HG03108 (cell line): ENCODE results near the gene CADM2.
"Not testable (repeated sequence)": the region's sequence is repeated elsewhere in the genome, so short reads cannot be mapped to it uniquely, and the experiment has no call there.

Experiments
- ATAC-seq: cut with Tn5 transposase; IDR thresholded peaks from one replicate; pipeline ENCODE4 v1.9.1; 2021; ENCODE audit warnings: moderate library complexity; ENCODE audit not compliant: unreplicated experiment

Gene CADM2

GRCh38 chr3:85890043-85890555, 931.3 kb downstream of the CADM2 start:
- ATAC-seq = no peak

DNA sequence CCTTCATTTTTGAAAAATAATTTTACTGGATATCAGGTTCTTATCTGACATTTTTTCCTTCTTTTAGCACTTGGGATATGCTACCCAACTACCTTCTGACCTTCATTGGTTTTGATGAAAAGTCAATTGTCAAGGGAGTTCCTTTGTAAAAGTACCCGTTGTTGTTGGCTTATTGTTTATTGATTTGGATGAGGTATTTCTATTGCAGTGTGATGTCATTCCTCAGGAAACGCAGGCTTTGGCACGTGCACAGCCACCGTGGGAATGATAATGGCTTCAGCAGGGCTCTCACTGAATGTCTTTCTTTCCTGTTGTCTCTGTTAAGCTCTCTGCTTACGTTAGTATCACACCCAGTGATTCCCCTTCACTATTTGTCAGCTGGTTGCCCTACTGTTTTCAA, 944.6 kb downstream of the CADM2 start:
- ATAC-seq = no peak

DNA sequence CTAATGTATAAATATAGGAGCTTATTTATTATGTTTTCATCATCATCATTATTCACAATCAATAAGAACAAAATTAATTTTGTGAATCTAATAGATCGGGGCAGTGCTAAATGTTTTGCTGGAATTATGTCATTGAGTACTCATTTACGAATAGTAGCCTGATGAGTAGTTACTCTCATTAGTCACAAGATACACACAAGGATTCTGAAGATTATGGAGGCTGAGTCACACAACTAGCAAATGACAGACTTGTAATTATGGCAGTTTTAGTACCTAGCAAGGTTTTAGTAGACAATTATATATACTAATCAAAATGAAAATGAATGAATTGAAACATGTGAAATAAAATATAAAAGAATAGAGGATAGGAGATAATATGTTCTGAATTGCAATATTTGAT, 954.2 kb downstream of the CADM2 start:
- no peak for ATAC-seq

DNA sequence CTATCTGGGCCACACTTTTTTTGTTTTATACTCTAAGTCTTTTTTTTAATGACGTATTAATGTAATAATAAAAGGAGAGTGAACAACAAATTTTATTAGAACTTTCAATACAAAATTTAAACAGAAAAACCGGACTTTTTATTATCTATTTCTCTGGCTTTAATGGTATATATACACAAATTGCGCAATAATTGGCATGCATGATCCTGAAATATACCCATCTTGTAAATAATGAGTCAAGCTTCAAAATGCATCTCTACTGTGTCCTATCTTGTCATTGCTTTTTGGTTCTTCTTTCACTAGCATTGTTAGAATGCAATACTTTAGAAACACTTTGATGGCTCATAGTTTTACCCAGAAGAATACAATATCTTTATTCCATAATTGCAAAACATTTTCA, 963.6 kb downstream of the CADM2 start:
- no peak for ATAC-seq

DNA sequence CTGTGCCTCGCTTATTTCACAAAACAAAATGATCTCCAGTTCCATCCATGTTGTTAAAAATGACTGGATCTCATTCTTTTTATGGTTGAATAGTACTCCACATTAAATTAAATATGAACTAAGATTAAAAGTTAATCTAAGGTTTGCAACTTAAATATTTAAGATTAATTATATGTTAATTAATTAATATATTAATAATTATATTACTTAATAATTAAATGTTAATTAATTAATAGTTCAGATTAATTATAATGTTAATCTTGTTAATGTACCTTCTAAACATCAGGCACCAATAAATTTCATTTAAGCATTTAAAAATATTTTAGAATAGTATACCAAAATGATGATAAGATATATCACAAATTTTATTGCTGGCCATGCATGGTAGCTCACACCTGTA, 971.9 kb downstream of the CADM2 start:
- ATAC-seq = no peak

GRCh38 chr3:85933326-85933725, 974.5 kb downstream of the CADM2 start:
- no peak for ATAC-seq

GRCh38 chr3:85935171-85935570, 976.4 kb downstream of the CADM2 start:
- ATAC-seq = no peak

GRCh38 chr3:85939074-85939482, 980.3 kb downstream of the CADM2 start:
- ATAC-seq = no peak

DNA sequence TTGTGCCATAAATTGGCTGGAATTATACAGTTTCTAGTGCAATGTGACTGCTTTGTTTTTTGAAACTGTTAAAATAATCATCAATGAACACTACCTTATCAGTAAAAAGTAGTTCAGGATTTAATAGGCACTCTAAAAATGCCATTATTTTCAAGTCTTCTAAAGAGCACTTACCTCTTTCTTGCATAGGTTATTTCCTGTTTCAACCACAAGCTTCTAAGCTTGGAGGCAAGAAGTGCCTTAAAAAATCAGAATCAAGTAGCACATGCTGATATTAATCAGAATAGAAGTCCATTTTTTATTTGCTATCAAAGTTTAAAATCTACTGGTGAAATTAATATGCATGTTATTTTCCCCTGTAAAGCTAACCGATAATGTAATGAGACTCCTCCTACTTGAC, 991.6 kb downstream of the CADM2 start:
- ATAC-seq = no peak

GRCh38 chr3:85960793-85961192, 1002.0 kb downstream of the CADM2 start:
- ATAC-seq = no peak

- no peak for ATAC-seq
Measured at GRCh38 chr3:85977615-85978338, 1019.0 kb downstream of the CADM2 start.

DNA sequence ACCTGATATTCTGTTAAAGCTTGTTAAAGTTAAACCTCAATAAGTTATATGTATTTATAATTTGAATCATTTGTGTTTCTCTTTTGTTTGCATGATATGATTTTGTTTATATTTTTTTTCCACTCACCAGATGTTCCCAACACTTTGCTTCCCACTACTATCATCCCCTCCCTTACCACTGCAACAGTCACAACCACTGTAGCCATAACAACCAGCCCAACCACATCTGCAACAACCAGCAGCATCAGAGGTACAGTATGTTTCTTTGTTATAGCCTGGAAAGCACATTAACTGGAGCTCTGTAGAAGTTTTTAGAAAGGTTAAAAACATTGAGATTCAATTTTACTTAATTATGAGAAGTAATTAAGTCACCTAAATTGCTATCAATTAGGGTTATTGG, 1020.2 kb downstream of the CADM2 start:
- ATAC-seq = no peak

GRCh38 chr3:85989581-85989980, 1030.8 kb downstream of the CADM2 start:
- ATAC-seq = not testable (repeated sequence)

DNA sequence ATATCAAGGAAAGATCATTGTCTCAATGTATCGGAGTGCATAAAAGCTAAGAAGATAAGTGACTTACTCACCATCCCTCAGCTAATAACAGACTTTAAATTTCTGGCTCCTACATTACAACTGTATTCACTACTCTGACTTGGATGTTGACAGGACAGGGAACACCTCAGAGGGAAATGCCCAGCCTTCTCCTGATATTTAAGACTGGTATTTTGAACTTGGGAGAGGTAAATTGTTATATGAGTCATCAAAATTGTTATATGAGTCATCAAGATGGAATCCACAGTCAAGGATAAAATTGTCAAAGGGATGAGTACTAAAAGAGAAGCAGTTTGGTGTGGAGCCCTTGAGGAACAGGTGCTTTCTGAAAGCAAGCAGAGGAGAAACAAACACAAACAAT, 1070.8 kb downstream of the CADM2 start:
- no peak for ATAC-seq

DNA sequence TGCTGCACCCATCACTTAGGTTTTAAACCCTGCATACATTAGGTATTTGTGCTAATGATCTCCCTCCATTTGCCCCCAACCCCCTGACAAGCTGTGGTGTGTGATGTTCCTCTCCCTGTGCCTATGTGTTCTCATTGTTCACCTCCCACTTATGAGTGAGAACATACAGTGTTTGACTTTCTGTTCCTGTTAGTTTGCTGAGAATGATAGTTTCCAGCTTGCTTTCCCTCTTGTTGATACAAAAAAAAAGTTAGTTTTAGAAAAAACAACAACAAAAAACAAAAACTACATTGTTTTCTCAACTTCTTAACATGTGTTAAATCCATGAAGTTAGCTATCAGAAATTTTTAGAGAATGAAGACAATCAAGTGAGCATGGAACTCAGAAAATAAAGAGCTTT, 1079.1 kb downstream of the CADM2 start:
- no peak for ATAC-seq

DNA sequence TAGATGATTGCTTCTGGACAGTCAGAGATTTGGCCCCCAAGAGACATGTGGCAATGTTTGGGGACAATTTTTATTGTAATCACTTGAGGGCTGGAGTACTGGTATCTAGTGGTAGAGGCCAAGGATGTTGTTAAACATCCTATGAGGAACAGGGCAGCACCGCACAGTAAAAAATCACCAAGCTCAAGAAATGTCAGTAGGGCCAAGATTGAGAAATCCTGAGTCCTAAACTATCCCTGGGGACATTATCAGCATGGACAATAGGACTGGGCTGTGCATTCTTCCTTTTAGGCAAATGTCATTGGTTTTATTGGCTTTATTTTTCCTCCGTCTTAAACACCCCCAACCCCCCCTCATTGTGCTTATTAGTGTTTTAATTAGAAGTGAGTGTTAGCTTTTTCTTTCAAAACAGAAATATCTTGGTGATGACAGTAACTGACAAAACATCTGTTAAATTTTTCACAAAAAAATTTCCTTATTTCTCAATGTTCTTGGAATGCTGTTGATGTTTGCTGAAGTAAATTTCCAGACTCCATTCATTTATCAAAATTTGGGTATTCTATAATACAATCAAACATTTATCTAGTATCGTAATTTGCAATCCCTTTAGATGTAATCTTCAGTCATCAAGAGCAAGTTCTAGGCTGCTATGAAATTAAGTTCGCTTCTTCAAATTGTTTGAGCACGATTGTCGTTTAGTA, 1087.8 kb downstream of the CADM2 start:
- ATAC-seq = no peak

- no peak for ATAC-seq
Measured at GRCh38 chr3:86047161-86047560, 1088.4 kb downstream of the CADM2 start.

GRCh38 chr3:86051058-86051457, 1092.3 kb downstream of the CADM2 start:
- ATAC-seq = no peak

DNA sequence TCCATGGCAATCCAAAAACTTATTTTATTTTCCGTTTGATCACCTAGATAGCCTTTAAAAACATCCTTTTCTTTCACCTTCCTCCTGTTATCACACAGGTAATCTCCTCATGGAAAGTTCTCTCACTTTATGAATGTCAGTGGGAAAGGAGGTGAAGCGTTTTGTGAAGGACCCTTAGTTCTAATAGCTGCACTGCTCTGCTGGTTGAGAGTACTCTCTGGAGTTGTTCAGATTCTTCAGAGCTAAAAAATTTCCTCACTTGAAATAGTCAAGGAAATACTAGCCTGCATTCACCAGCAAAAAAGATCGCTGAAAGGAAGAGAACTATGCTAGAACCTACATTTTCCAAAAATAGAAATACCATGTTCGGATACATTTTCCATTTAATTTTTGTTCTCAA, 1097.2 kb downstream of the CADM2 start:
- ATAC-seq = no peak

GRCh38 chr3:86056962-86057361, 1098.2 kb downstream of the CADM2 start:
- ATAC-seq = no peak

GRCh38 chr3:86073799-86074198, 1115.0 kb downstream of the CADM2 start:
- ATAC-seq = no peak

DNA sequence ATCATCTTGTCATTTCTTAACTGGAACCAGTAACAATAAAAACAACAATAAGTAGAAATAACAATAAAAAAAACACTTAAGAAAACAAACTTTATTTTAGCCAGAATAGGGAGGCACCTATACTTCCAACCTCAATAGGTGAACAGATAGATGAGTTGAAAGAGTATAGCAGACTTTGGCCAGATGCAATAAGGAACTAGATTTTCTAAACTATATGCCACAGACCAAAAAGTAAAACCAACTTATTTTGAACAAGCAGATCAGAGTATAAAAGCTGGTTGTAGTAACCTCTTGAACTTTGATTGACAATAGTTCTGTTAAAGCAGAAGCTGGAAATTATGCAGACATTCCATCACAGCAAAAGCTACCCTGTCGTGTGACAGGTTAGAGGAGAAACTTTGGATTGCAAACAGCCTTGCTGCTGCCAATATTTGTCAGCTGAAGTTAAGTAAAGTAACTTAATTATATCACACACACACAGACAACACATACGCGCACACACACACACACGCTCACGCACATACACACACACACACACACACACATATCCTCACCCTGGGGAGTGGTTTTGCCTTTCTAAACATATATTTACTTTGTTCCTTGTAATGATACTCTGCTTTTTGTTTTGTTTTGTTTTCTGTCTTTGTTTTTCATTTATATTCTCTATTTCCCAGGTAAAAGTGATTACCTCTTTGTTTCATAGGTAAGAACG, 1128.5 kb downstream of the CADM2 start:
- no peak for ATAC-seq
